GM21367 (cell line): ENCODE data around the gene EDNRA.
A peak's percentile ranks its signal among the peaks of the same experiment; 100 is the strongest.

ENCODE experiments used
- ATAC-seq: cut with Tn5 transposase; IDR thresholded peaks from one replicate; pipeline ENCODE4 v1.9.1; 2021; ENCODE audit not compliant: unreplicated experiment

The EDNRA gene

DNA sequence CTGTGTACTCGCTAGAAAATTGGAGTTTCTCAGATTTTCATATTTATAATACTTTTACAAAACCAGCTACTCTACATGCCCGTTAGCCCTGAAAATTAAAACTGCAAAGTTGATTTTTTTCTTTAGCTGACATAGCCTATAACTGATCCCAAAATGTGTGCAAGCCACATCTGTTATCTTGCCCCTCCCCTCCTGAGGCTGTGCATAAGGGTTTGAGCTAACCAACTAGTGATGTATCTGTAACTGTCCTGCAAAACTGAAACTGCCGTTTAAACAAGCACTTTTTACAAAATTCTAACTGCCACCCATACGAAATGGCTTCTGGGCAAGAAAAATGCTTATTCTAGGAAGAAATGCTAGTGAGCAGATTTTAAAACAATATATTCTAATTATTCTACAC is 59.1 kb downstream of the EDNRA start:
- no peak for ATAC-seq

DNA sequence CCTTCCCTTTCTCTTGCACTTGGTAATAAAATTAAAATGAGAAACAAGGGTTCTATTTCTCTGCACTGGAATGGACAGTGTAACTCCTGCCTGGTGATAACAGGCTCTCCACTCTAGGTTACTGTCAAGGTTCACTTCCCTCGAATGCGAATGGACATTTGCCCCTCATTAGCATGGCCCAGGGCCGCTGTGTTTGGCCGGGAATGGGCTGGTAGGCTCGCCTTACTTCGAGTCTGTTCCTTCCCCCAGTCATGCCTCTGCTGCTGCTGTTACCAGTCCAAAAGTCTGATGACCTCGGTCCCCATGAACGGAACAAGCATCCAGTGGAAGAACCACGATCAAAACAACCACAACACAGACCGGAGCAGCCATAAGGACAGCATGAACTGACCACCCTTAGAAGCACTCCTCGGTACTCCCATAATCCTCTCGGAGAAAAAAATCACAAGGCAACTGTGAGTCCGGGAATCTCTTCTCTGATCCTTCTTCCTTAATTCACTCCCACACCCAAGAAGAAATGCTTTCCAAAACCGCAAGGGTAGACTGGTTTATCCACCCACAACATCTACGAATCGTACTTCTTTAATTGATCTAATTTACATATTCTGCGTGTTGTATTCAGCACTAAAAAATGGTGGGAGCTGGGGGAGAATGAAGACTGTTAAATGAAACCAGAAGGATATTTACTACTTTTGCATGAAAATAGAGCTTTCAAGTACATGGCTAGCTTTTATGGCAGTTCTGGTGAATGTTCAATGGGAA is 61.5 kb downstream of the EDNRA start:
- no peak for ATAC-seq

DNA sequence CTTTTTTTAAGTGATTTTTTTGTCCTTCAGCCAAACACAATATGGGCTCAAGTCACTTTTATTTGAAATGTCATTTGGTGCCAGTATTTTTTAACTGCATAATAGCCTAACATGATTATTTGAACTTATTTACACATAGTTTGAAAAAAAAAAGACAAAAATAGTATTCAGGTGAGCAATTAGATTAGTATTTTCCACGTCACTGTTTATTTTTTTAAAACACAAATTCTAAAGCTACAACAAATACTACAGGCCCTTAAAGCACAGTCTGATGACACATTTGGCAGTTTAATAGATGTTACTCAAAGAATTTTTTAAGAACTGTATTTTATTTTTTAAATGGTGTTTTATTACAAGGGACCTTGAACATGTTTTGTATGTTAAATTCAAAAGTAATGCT is 62.1 kb downstream of the EDNRA start:
- no peak for ATAC-seq

DNA sequence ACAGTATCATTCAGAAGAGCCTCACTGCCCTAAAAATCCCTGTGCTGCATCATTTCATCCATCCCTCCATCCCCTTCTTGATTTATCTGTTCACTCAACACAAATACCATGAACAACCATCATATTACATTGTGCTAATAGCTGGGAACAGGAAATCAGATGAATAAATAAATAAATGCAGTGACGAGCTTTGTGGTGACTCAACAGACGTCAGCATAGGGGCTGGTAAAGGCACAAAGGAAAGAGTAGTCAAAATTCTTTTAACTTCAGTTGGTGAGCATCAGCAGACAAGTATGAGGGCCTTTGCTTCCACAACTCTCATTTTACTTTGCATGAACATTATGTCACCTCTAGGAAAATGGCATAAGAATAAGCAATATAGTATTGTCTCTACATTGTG is 65.5 kb downstream of the EDNRA start:
- no peak for ATAC-seq

DNA sequence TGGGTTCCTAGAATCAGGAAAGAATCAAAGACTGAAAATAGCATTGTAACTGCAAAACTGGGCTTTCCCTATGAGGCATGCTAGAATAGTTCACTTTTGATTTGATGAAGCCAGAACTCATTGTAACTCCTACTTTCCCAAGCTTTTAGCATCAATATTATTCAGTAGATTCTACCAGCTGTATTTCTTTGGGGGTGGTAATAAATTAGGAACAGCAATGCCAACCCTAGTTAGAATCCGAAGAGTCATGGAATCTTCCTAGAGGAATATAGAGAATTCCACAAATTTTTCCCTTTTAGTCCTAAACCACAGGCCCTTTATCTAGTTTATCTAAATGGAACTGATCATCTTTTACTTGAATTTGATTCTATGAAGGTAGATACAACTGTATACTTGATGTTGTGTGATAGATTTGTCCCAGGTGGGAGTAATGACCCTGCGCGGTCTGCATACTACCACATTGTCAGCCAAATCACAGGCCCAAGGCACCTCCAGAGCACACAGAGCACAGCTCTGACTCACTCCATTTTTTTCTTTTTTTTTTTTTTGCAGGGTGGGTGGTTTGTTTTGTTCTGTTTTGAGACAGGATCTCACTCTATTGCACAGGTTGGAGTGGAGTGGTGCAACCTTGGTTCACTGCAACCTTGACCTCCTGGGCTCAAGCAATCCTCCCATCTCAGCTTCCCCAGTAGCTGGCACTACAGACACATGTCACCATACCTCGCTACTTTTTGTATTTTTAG is 66.6 kb downstream of the EDNRA start:
- ATAC-seq, result no peak

DNA sequence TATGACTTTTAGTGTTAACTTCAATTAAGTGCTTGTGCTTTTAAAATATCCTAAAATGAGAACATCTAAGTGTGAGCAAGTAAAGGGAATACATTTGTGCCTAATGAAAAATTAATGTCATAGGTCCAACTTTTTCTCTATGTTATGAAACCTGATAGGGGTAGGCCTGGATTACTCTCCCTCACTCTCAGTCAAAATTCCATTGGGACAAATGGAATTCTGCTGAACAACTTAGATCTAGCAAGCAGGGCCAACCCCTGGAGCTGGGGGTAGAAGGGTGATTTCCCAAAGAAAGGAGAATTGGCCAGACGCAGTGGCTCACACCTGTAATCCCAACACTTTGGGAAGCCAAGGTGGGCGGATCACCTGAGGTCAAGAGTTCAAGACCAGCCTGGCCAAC is 67.4 kb downstream of the EDNRA start:
- ATAC-seq, result no peak

DNA sequence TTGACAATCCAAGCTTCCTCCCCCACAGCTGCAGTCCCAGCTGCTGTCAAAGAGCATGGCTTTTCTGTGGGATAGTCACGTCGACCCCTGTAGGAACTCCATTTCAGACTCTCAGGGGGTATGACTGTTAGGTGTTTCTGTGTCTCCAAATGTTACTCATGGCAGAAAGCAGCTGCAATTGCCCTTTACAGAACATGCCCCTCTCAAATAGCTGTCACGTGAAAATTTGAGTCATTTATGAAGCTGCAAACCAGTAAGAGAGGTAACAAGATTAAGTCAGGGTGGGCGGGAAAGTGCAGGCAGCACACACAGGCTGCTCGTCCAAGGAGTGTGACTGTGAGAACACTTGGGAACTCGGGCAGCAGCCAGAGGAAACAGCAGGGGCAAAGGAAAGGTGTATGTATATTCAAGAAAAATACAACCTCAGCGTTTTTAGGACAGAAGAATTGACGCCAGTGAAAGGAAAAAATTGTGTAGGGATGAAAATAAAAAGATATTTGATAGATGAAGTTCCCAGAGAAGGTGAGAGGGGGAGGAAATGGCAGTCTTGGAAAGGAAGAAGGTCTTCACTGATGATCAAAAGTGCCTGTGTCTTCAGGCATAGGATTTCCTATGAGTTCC is 69.8 kb downstream of the EDNRA start:
- ATAC-seq, result peak; percentile 46

DNA sequence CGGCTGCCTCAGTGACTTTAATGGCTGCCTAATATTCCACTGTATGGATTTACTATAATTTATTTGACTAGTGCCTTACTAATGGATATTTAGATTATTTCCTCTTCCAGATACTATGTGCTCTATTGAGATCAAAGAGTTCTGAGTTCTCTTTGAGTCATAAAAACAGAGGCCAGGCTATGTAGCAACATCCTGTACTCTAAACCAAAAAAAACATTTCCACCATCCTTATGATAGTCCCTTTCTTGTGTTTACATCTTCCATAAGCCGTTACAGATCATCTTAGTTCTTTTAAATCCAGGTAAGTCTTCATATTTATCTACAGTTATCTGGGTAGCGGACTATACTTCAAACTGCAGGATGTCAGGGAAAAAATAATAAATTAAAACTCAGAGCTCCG is 79.7 kb downstream of the EDNRA start:
- ATAC-seq, result no peak

DNA sequence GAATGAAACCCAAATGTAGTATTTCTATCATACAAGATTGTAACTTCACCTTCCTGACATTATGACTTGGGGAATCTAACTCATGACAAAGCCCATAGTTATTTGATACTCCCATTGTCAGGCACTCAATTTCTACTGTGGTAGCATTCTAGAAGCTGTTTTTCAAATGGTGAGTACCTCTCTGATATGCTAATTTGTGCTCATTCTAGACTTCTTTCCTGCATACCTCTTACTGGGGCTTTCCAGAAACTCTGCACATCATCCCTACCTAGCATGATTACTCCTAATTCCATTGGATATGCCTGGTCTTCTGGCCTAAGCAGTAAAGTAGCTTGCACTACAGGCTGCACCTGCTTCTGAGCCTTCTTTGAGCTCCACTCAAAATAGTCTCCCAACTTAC is 85.9 kb downstream of the EDNRA start:
- no peak for ATAC-seq

DNA sequence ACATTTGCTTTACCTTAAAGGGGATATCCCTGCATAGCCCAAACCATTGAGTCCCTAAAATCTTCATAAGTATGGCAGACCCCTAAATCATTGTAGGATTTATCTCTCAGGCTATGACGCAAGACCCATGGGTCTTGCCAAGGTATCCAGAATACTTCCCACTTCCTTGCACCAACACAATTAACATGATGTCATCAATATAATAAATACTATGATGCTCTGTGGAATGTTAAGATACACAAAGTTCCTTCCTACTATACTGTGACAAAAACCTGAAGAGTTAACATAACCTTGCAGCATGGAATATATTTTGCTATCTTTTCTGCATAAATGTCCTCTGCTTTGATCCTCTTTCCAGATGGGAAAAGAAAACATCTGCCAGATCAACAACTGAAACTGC is 86.4 kb downstream of the EDNRA start:
- no peak for ATAC-seq

DNA sequence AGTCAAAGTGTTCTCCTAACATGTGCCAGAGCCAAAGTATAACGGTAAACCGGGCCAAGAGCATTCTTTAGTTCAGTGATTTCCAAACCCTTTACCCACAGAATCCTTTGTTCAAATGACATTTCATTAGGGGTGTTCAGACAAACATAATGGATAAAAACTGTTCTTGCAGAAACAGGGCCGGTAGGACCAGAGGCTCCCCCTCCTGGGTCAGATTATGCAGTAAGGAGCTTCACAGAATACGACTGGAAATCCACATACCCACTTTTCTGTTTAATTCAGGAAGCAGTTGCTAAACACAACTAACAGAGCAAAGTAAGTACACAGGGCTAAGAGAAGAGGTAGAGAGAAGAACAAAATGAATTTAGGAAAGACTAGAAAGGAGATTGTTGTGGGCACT is 89.7 kb downstream of the EDNRA start:
- ATAC-seq, result no peak

DNA sequence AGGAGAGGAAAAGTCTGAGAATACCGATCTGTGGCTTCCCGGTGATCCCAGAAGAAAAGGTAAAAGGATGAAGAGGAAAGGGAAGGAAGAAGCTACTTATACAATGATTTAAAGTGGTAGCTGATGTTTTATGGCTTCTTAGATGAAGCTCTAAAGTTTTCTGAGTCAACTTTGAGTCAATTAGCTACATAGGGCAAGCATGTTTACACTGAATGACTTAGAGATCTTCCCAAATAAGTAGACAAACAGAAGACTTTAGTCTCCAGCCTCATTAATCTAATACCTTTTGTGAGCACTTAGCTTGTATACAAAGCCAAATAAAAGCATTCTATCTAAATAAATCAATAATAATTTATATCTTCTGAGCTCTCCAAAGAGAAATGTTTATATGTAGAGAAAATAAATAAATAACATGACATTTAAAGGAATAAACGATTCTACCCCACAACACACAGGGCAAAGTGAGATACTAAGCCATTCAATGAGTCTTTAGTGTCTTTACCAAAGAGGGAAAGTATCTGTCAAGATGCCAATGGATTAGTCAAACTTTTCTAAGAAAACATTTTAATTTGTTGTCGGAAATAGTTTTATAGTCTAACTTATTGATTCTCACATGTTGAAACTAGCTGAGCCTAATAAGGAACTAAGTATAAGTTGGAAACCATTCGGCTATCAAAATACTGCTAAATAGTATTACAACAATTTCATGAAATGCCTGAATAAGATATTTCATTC is 90.3 kb downstream of the EDNRA start:
- no peak for ATAC-seq

DNA sequence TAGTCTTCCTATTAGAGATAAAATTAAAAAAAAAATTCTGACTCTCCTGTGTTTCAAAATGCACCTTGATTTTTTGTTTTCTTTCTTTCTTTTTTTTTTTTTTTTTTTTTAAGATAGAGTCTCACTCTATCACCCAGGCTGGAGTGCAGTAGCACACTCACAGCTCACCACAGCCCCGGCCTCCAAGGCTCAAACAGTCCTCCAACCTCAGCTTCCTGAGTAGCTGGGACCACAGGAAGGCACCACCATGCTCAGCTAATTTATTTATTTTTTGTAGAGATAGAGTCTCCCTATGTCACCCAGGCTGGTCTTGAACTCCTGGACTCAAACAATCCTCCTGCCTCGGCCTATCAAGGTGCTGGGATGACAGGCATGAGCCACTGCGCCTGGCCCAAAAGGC is 95.2 kb downstream of the EDNRA start:
- no peak for ATAC-seq

DNA sequence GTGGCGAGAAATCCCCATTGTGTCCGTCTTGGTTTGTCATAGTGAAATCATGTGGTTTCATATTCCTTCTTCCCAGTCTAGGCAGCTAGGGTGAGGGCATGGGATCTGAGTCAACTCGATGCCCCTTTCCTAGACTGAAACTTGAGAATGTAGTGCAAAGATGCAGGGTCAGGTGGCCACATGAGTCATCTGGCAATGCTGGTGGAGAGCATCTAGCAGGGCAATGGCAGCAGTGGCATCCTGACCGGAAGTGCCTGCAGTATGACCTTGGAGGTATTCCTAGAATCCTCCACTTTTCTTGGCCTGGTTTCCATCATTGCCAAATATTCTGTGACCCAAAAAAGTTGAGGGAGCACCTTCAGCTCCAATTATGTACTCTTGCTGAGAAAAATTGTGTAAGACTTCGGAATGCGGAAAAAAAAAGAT is 97.2 kb downstream of the EDNRA start:
- ATAC-seq, result no peak

DNA sequence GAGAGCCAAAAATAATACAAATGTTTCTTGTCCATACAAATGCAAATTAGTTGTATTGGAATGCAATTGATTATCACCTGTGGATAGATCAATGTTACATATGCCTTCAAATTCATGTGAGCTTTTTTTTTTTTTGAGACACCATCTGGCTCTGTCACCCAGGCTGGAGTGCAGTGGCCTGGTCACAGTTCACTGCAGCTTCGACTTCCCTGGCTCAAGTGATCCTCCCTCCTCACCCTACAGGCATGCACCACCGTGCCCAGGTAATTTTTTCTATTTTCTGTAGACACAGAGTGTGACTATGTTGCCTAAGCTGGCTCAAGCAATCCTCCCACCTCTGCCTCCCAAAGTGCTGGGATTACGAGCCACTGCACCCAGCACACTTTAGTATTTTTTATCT is 97.7 kb downstream of the EDNRA start:
- no peak for ATAC-seq

DNA sequence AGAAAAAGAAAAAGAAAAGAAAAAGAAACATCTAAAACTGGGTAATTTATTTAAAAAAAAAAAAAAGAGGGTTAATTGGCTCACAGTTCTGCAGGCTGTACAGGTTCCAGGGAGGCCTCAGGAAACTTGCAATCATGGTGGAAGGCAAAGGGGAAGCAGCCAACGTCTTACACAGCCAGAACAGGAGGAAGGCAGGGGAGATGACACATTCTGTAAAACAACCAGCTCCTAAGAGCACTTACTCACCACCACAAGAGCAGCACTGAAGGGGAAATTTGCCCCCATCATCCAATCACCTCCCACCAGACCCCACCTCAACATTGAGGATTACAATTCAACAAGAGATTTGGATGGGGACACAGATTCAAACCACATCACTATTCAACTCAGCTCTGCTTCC is 99.5 kb downstream of the EDNRA start:
- ATAC-seq, result no peak

DNA sequence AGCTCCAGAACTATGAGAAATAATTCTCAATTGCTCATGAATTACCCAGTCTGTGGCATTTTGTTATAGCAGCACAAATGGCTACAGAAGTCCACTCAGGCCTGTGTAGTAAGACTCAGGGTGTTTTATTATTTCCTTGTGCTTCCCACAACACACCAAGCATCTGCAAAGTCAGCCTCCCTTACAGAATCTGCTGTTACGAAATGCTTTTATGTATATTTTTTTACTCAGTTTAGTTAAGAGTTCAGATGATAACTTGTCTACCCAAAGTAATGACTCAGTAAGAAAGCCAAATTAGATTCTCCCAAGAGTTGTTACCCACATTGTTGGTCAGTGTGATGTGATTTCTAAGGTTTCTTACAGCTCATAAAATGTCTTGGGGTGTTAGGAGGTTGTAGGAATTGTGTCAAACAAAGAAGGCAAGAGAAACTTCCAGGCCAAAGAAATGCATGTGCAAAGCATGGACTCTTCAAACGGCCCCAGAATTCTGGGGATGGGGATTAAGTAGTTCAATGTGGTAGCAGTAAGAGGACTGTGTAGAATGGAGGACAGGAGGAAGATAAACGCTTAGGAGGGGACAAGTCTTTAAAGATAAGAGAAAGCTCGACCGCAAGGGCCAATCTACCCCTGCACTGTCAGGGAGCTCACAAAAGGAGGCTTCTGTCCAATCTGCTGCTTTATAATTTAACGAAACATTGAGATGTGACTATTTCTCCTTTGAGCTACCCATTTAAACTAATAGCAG is 100.9 kb downstream of the EDNRA start:
- no peak for ATAC-seq

DNA sequence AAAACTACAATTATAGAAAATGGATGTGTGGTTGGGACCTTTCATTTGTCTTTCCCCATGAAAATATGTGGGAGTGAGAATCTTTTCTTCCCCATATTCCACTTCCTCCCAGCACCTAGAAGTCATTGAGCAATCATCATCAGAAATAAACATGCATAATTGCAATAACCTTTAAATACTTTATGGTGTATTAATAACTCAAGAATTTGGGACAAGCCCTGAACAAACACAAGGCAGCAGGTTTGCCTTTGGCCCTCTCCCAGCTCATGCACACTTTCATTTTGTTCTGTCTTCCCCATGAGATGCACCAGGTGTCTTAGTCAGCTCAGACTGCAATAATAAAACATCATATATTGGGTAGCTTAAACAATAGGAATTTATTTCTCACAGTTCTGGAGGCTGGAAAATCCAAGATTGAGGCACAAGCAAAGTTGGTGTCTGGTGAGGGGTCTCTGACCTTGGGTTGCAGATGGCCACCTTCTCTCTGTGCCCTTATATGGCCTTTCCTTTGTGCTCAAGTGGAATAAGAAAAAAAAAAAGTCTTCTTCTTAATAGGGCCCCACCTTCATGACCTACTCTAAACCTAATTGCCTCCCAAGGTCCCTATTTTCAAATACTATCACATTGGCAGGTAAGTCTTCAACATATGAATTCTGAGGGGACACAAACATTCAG is 101.6 kb downstream of the EDNRA start:
- ATAC-seq, result no peak

DNA sequence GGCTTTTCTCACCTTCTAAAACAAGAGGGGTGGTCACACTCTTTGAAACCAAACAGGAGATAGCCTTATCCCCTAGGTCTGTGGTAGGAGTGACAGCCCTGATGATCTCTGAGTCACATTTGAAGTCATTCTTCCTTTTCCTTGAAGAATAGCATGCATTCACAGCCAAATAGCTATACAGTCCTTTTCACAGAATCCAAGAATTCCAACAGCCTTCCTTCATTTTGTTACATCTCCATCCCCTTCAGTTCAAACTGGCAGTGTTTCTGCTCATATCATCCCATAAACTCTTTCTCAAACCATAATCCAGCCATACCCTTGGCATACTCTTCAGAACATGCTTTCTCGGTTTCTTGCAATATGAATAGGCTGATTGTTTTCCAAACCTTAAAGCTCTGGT is 103.0 kb downstream of the EDNRA start:
- no peak for ATAC-seq

DNA sequence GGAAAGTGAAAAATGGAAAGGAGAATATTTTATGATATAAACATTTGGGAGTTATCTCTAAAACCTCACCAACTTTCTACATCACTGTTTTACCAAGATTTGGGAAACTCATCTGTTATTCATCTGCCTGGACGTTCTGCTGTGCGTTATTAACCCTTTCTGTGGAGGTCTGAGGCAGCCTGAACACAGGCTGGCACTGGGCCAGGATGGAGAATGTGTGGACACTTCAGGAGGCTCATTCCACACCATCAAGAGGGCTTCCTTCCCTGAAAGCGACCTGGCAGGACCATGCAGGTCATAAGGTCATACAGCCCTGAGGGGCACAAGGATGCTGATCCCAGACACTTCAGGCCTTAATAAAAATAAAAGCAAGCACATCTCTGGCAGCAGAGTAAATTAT is 105.1 kb downstream of the EDNRA start:
- no peak for ATAC-seq
